ENCODE data around the gene DNHD1.

DNA sequence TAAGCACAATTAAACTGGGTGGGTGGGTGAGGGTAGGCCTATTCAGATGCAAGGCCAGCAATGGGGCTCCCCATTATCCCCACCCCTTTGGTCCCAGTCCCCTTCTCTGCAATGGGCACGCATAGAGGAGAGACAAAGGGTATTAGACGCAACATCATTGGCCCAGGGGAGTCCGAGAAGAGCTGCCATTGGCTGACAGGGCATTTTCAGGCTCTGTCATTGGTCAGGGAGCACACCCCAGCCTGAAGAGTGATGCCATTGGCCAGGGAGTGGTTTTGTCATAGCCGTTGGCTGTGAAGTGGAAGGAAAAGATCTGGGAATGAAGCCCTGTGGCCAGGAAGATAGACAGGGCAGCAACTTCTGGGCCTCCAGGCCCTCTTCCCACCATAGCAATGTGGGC is 20.5 kb upstream of the DNHD1 start:
- TF ChIP-seq POLR2AphosphoS5 (IDR thresholded peaks at IDR 0.05; ENCODE audit: low read depth) (no peak), EZH2 (IDR thresholded peaks at IDR 0.05; ENCODE audit: low read depth, unreplicated experiment) (no peak), CTCF (conservative IDR thresholded peaks at IDR 0.05; ENCODE audit: low read depth in 2 of 2) (no peak)
- TF ChIP-seq, protein P1, sequence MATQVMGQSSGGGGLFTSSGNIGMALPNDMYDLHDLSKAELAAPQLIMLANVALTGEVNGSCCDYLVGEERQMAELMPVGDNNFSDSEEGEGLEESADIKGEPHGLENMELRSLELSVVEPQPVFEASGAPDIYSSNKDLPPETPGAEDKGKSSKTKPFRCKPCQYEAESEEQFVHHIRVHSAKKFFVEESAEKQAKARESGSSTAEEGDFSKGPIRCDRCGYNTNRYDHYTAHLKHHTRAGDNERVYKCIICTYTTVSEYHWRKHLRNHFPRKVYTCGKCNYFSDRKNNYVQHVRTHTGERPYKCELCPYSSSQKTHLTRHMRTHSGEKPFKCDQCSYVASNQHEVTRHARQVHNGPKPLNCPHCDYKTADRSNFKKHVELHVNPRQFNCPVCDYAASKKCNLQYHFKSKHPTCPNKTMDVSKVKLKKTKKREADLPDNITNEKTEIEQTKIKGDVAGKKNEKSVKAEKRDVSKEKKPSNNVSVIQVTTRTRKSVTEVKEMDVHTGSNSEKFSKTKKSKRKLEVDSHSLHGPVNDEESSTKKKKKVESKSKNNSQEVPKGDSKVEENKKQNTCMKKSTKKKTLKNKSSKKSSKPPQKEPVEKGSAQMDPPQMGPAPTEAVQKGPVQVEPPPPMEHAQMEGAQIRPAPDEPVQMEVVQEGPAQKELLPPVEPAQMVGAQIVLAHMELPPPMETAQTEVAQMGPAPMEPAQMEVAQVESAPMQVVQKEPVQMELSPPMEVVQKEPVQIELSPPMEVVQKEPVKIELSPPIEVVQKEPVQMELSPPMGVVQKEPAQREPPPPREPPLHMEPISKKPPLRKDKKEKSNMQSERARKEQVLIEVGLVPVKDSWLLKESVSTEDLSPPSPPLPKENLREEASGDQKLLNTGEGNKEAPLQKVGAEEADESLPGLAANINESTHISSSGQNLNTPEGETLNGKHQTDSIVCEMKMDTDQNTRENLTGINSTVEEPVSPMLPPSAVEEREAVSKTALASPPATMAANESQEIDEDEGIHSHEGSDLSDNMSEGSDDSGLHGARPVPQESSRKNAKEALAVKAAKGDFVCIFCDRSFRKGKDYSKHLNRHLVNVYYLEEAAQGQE (IDR thresholded peaks at IDR 0.05; ENCODE audit: unreplicated experiment): no peak
